H9 (cell line): ENCODE results near the gene ANGPTL8. TPM values are rescaled to one million over a fixed set of nuclear protein-coding genes. Genes with fewer than 3 reads are reported as not detected.

Experiments
- DNase-seq: peaks from one replicate; pipeline ENCODE4 v3.0.0-alpha.2; 2017
- H2AFZ ChIP-seq: one replicate; pipeline ENCODE4 v1.6.1; 2013; ENCODE audit warnings: mild to moderate bottlenecking, low read length, control low read depth, moderate library complexity
- H2AK5ac ChIP-seq: 2 replicates; pipeline ENCODE4 v1.6.1; 2013; ENCODE audit warnings: low read length, control low read depth, mixed read lengths; ENCODE audit not compliant: insufficient read length
- H2BK120ac ChIP-seq: one replicate; pipeline ENCODE4 v1.6.1; 2013; ENCODE audit warnings: low read depth, mild to moderate bottlenecking, low read length, control low read depth, inconsistent platforms; ENCODE audit not compliant: poor library complexity, severe bottlenecking
- H2BK12ac ChIP-seq: 2 replicates; pipeline ENCODE4 v1.6.1; 2013; ENCODE audit warnings: low read length, control low read depth, mixed read lengths, low read depth; ENCODE audit not compliant: insufficient read length
- H2BK15ac ChIP-seq: 2 replicates; pipeline ENCODE4 v1.6.1; 2013; ENCODE audit warnings: low read depth, low read length, control low read depth
- H2BK20ac ChIP-seq: one replicate; pipeline ENCODE4 v1.6.1; 2013; ENCODE audit warnings: low read depth, mild to moderate bottlenecking, low read length, control low read depth, inconsistent platforms; ENCODE audit not compliant: poor library complexity, severe bottlenecking
- H2BK5ac ChIP-seq: 2 replicates; pipeline ENCODE4 v1.6.1; 2013; ENCODE audit warnings: low read length, control low read depth, mixed read lengths; ENCODE audit not compliant: insufficient read length
- H3K14ac ChIP-seq: 2 replicates; pipeline ENCODE4 v1.6.1; 2013; ENCODE audit warnings: low read length, control low read depth; ENCODE audit not compliant: insufficient read depth
- H3K18ac ChIP-seq: 2 replicates; pipeline ENCODE4 v1.6.1; 2013; ENCODE audit warnings: low read depth, mild to moderate bottlenecking, mixed read lengths, low read length, control low read depth; ENCODE audit not compliant: insufficient read length
- H3K23ac ChIP-seq: 2 replicates; pipeline ENCODE4 v1.6.1; 2013; ENCODE audit warnings: low read length, control low read depth, mixed read lengths, low read depth; ENCODE audit not compliant: insufficient read length
- H3K23me2 ChIP-seq: 2 replicates; pipeline ENCODE4 v1.6.1; 2013; ENCODE audit warnings: low read depth, mild to moderate bottlenecking, mixed read lengths, low read length, control low read depth; ENCODE audit not compliant: insufficient read length, poor library complexity, severe bottlenecking
- H3K27ac ChIP-seq: 2 replicates; pipeline ENCODE4 v1.5.1; 2013; ENCODE audit warnings: low read length, control low read depth, mixed read lengths, low read depth; ENCODE audit not compliant: insufficient read length
- H3K27me3 ChIP-seq: 2 replicates; pipeline ENCODE4 v1.6.1; 2013; ENCODE audit warnings: low read length, control low read depth, inconsistent platforms; ENCODE audit not compliant: insufficient read depth
- H3K4ac ChIP-seq: 2 replicates; pipeline ENCODE4 v1.6.1; 2013; ENCODE audit warnings: low read depth, mild to moderate bottlenecking, control low read depth, inconsistent platforms, low read length, moderate library complexity
- H3K4me1 ChIP-seq: 2 replicates; pipeline ENCODE4 v1.6.1; 2013; ENCODE audit warnings: low read length, control low read depth, inconsistent platforms; ENCODE audit not compliant: insufficient read depth
- H3K4me2 ChIP-seq: 2 replicates; pipeline ENCODE4 v1.6.1; 2013; ENCODE audit warnings: low read length, control low read depth, mixed read lengths; ENCODE audit not compliant: insufficient read length, insufficient read depth
- H3K56ac ChIP-seq: 2 replicates; pipeline ENCODE4 v1.6.1; 2013; ENCODE audit warnings: low read depth, mild to moderate bottlenecking, mixed read lengths, low read length, control low read depth; ENCODE audit not compliant: insufficient read length
- H3K79me1 ChIP-seq: 2 replicates; pipeline ENCODE4 v1.6.1; 2013; ENCODE audit warnings: low read depth, mild to moderate bottlenecking, moderate library complexity, low read length, control low read depth, inconsistent platforms; ENCODE audit not compliant: insufficient read depth, poor library complexity, severe bottlenecking
- H3K79me2 ChIP-seq: 2 replicates; pipeline ENCODE4 v1.6.1; 2013; ENCODE audit warnings: low read length, control low read depth, inconsistent platforms; ENCODE audit not compliant: insufficient read depth
- H3K9ac ChIP-seq: 2 replicates; pipeline ENCODE4 v1.6.1; 2013; ENCODE audit warnings: low read length, control low read depth, mixed read lengths; ENCODE audit not compliant: insufficient read length; ENCODE audit errors: extremely low read depth
- H3K9me3 ChIP-seq: one replicate; pipeline ENCODE4 v1.6.1; 2013; ENCODE audit warnings: low read depth, low read length, inconsistent platforms; ENCODE audit not compliant: control insufficient read depth
- H3T11ph ChIP-seq: one replicate; pipeline ENCODE4 v1.6.1; 2013; ENCODE audit warnings: mild to moderate bottlenecking, low read length, control low read depth, inconsistent platforms
- H4K20me1 ChIP-seq: one replicate; pipeline ENCODE4 v1.6.1; 2013; ENCODE audit not compliant: control insufficient read depth, insufficient read length, insufficient read depth
- H4K5ac ChIP-seq: 2 replicates; pipeline ENCODE4 v1.6.1; 2013; ENCODE audit warnings: low read depth, mild to moderate bottlenecking, mixed read lengths, low read length, control low read depth; ENCODE audit not compliant: insufficient read length
- H4K8ac ChIP-seq: replicated peaks from 2 replicates; pipeline ENCODE4 v1.6.1; 2013; ENCODE audit warnings: low read length, control low read depth, mixed read lengths, low read depth; ENCODE audit not compliant: insufficient read length
- H4K91ac ChIP-seq: 2 replicates; pipeline ENCODE4 v1.6.1; 2013; ENCODE audit warnings: low read depth, mild to moderate bottlenecking, moderate library complexity, mixed read lengths, low read length, control low read depth; ENCODE audit not compliant: insufficient read length
- H3K27ac Mint-ChIP-seq, 3 experiments: 2 replicates in 2 of 3; 3 replicates in 1 of 3; pipeline ENCODE4 v1.8.0; 2020 to 2021; ENCODE audit warnings: mixed read lengths in 3 of 3, mild to moderate bottlenecking in 1 of 3, moderate library complexity in 1 of 3
- H3K27me3 Mint-ChIP-seq: 2 replicates; pipeline ENCODE4 v1.8.0; 2021; ENCODE audit warnings: low read depth, mild to moderate bottlenecking, moderate library complexity, mixed read lengths
- H3K36me3 Mint-ChIP-seq, 3 experiments: 2 replicates in 2 of 3; 3 replicates in 1 of 3; pipeline ENCODE4 v1.8.0; 2020 to 2021; ENCODE audit warnings: low read depth in 3 of 3, mixed read lengths in 3 of 3; ENCODE audit not compliant: insufficient read depth in 1 of 3
- H3K4me1 Mint-ChIP-seq, 2 experiments: 2 replicates each; pipeline ENCODE4 v1.8.0; 2020; ENCODE audit warnings: mixed read lengths in 2 of 2
- H3K4me3 Mint-ChIP-seq, 2 experiments: 2 replicates in 1 of 2; 3 replicates in 1 of 2; pipeline ENCODE4 v1.8.0; 2020 to 2021; ENCODE audit warnings: mild to moderate bottlenecking in 2 of 2, mixed read lengths in 2 of 2, moderate library complexity in 1 of 2
- H3K9me3 Mint-ChIP-seq, 2 experiments: 2 replicates in 1 of 2; 3 replicates in 1 of 2; pipeline ENCODE4 v1.8.0; 2020; ENCODE audit warnings: mild to moderate bottlenecking in 2 of 2, mixed read lengths in 2 of 2, moderate library complexity in 1 of 2
- CTCF ChIP-seq: fragments of 200-600 bp; sonication (generic); conservative IDR thresholded peaks from 3 replicates; pipeline ENCODE4 v1.8.0; 2021; ENCODE audit warnings: antibody characterized with exemption, mild to moderate bottlenecking
- WGBS: extraction: QIAGEN DNeasy Blood & Tissue Kit; methylation state at CpG from one replicate; pipeline ENCODE4 v1.1.7; 2013; ENCODE audit warnings: missing lambda C conversion rate, low lambda C conversion rate, mixed read lengths; ENCODE audit not compliant: insufficient read length; ENCODE audit errors: extremely low coverage; 5-methylcytosine and 5-hydroxymethylcytosine counted together
- total RNA-seq: library from RNA; stranded (reverse); gene quantifications from 2 replicates; pipeline ENCODE4 v1.2.1, GENCODE V29; 2021

Gene ANGPTL8
- total RNA-seq, 1 experiment from 2014 or later, result not detected

DNA sequence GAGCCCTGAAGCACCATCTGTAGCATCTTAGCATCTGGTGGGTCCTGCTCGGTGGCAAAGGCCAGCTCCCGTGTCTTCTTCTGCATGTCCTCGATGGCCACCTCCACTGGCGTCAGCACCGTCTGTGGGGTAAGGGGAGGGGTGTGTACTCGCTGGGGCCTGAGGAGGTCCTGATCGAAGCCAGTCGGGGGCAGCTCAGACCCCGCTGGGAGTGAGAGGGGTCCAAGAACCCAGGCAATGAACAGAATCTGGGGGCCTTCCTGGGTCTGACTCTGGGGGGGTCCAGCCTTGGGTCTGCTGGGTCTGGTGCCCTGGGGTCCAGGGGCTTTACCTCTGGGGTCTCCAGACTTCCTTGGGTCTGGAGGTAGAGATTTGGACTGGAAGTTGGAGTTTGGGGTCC, 38.5 kb upstream of the ANGPTL8 start:
- no peak overlapping the region for H3K4me3 Mint-ChIP-seq
- no peaks in the 10 kb centered on the region for H3K4me1 ChIP-seq
- no peak overlapping the region for H4K91ac ChIP-seq
- no peak overlapping the region for H4K5ac ChIP-seq
- H3T11ph ChIP-seq, result no peak overlapping the region
- no peak overlapping the region for H2BK120ac ChIP-seq
- no peak overlapping the region for H3K56ac ChIP-seq
- peaks cover 4% of the 10 kb centered on the region for H3K23me2 ChIP-seq
- H3K27ac Mint-ChIP-seq, result no peak overlapping the region
- no peak overlapping the region for H2BK5ac ChIP-seq
- no peak overlapping the region for H2AK5ac ChIP-seq
- DNase-seq, result no peak
- no peaks in the 10 kb centered on the region for H3K27me3 ChIP-seq
- no peak overlapping the region for H3K27ac ChIP-seq
- no peak overlapping the region for H4K8ac ChIP-seq
- H3K4ac ChIP-seq, result no peak overlapping the region
- WGBS, result no CpG with 5 or more reads among the region's 9 CpGs
- no peaks in the 10 kb centered on the region for H3K79me2 ChIP-seq
- H2BK20ac ChIP-seq, result no peak overlapping the region
- H3K14ac ChIP-seq, result no peak overlapping the region
- no peak overlapping the region for H2BK15ac ChIP-seq
- H3K9ac ChIP-seq, result no peak overlapping the region
- no peaks in the 10 kb centered on the region for H3K79me1 ChIP-seq
- H3K27me3 Mint-ChIP-seq, result peaks cover 2% of the 10 kb centered on the region; the same call in 1 of the 2 replicates
- no peak overlapping the region for H3K4me2 ChIP-seq
- H2BK12ac ChIP-seq, result no peak overlapping the region
- peaks cover 6 to 16% of the 10 kb centered on the region in 2 experiments for H3K4me1 Mint-ChIP-seq
- H3K23ac ChIP-seq, result no peak overlapping the region
- TF ChIP-seq CTCF, result no peak
- H3K18ac ChIP-seq, result no peak overlapping the region
- no peak overlapping the region for H2AFZ ChIP-seq
- H4K20me1 ChIP-seq, result no peaks in the 10 kb centered on the region
- H3K36me3 Mint-ChIP-seq, result peaks cover 0 to 25% (median 10%) of the 10 kb centered on the region in 3 experiments; a peak in 5 of 7 replicates
- H3K9me3 Mint-ChIP-seq, result no peaks in the 10 kb centered on the region
- H3K9me3 ChIP-seq, result no peaks in the 10 kb centered on the region
